Activated CD4-positive, alpha-beta T cell treated with anti-CD3 and anti-CD28 coated beads, Interleukin-2, amount 50 U/mL, for 4 hours (primary cell): ENCODE data around the gene HEXA.

ENCODE experiments used
- DNase-seq, 2 experiments: peaks; one replicate each; pipeline ENCODE4 v3.0.0-alpha.2; 2020

Gene HEXA

GRCh38 chr15:72318408-72318942, 57.3 kb downstream of the HEXA start:
- no peak for DNase-seq

DNA sequence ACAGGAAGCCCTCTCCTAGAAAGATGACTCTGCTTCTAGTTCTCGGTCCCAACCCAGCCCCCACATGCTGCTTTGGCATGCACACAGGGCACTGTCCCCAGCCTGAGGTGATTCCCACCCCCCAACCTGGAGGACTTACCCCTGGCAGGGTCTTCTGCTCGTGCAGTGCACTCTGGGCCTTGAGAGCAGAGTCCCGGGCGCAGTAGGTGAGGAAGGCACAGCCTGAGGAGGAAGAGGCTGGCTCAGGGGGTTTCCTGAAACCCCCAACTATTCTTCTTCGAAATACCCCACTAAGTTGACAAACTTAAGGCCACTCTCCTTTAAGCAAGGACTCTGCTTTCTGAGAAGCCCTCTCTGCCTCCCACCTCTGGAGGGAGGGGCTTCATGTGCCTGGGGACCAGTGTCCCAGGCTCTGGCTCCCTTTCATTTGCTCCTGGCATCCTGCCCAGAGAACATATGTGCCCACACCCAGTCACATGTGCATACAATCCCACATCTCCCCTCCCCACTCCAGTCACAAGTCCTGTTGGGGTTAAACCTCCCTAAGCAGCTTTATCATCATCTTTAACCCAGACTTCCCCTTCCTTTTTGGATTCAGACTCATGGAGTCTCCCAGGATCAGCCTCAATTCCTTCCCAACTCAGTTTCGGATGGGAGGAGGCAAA, 60.0 kb downstream of the HEXA start:
- no peak for DNase-seq

DNA sequence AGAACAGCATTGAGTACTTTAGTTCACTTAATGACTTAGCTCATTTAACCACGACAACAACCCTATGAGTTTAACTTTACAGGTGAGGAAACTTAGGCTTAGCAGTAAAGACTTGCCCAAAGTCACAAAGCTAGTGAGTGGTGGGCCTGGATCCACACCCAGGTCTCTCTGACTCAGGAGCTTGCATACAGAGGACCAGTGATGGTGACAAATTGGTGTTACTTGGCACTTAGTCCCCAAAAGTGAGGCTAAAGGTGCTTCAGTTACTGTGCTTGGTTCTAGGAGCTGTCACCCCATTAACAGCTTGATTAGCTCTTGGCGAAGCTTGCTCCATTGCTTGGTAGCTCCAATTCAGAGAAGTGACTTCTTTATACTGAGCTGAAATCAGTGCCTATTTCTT, 61.9 kb downstream of the HEXA start:
- no peak for DNase-seq

- DNase-seq, result no peak
These were observed 62.4 kb downstream of the HEXA start for GRCh38 chr15:72313448-72313840.

- peak; percentile 51 to 53 for DNase-seq
These were observed 63.0 kb downstream of the HEXA start for GRCh38 chr15:72312605-72313447.

- no peak for DNase-seq
These were observed 68.8 kb downstream of the HEXA start for GRCh38 chr15:72307026-72307425.

DNA sequence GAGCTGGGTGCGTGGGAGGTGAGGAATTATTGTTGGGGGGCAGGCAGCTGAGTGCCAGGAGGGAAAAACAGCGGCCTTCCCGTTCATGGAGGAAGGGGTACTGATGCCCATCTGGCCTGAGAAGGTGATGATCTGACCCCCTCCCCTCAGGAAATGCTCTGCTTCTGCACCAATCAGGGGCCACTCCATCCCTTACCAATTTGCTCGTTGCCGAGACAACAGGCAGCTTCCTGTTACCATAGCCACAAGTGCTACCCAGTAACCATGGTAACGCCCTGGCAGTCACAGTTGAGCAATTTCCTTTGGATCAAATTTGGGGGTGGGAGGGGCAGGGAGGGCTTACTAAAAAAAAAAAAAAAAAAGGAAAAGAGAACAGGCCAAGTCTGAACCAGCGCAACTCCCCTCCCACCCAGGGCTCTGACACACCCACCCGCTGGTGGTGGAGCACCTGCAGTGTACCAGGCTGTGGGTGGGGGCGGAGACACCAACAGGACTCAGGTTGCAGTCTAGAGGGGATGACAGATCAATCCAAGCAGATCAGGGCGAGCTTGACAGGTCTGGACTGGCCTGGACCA, 69.5 kb downstream of the HEXA start:
- peak; percentile 15 to 32 for DNase-seq

DNA sequence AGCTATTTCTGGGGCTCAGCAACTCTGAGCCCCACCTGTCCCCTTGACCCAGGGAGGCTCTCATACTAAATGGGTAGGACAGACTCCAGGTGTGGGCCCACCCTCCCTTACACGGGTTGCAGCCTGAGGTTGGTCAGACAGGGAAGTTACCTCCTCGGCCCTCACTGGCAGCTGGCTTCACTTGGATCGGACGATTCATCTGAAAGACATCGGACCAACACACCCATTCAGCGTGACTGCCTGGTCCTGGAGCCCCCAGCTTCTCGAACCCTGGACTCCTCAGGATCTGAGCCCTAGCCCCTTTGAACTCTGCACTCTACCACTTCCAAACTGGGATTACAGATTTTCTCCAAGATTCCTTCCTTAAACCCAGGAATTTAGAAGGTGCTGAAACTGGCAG, 71.2 kb downstream of the HEXA start:
- DNase-seq, result no peak

DNA sequence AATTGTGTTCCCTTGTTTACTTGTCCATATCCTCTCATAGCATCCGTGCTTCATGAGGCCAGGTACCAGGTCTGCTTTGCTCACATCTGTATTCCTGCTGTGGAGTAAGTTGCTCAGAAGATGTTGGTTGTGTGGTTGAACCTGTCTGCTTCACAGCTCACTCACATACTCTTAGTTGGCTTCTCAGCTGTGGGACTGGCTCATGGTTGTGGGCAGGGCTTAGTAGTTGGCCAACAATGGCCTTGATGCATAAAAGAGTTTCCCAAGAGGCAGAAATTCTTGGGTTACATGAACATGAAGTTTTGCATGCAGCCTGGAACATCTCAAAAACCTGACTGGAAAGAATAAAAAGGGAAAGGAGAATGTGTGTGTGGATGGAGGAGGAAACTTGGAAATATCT, 72.9 kb downstream of the HEXA start:
- DNase-seq, result no peak
